Measurements from ENCODE around the gene EDAR.

The EDAR gene

DNA sequence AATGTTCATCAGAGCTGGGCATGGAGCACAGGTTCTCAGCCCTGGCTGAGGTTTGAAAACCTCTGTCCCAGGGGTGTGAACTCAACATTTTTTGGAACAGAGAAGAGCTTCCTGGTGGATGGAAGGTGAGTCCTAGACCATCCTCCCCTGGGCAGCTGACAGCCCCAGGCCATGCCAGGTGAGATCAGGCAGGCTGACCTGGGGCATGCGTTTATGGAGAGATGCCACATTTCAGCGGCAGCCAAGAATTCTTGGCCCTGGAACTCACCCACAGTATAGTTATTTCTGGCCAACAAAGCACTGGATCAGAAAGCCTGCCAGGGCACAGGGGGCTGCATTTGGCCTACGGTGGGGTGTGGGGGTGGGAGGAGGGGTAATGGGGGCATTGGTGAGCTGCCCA, 83.8 kb downstream of the EDAR start:
- in situ Hi-C loops (cut with MboI; ENCODE audit: low sequenced_read_pairs), result no loop called here
- Histone ChIP-seq H3K4me1 (no peaks in the 10 kb centered on the region), H3K9me3 (no peaks in the 10 kb centered on the region), H3K27me3 (ENCODE audit: low read depth) (no peaks in the 10 kb centered on the region), H3K4me3 (no peak overlapping the region), H3K36me3 (replicated peaks) (no peaks in the 10 kb centered on the region)
- DNase-seq (ENCODE audit: low spot score in 2 of 2), result no peak

DNA sequence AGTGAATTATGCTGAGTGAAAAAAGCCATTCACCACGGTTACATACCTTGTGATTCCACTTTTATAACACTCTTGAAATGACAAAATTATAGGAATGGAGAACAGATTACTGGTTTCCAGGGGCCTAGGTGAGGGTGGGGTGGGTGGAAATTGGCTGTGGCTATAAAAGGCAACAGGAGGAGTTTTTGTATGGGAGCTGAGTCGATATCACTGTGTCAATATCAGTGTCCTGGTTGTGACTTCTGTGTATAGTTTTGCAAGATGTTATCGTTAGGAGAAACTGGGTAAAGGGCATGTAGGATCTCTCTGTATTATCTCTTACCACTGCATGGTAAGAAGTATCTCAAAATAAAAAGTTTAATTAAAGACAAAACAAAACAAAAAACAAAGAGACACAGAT, 84.3 kb downstream of the EDAR start:
- Histone ChIP-seq H3K4me3 (no peak overlapping the region), H3K9me3 (no peaks in the 10 kb centered on the region), H3K27me3 (ENCODE audit: low read depth) (no peaks in the 10 kb centered on the region), H3K4me1 (no peaks in the 10 kb centered on the region), H3K36me3 (replicated peaks) (no peaks in the 10 kb centered on the region)
- no peak for DNase-seq (ENCODE audit: low spot score in 2 of 2)
- in situ Hi-C loops (cut with MboI; ENCODE audit: low sequenced_read_pairs), result no loop called here

DNA sequence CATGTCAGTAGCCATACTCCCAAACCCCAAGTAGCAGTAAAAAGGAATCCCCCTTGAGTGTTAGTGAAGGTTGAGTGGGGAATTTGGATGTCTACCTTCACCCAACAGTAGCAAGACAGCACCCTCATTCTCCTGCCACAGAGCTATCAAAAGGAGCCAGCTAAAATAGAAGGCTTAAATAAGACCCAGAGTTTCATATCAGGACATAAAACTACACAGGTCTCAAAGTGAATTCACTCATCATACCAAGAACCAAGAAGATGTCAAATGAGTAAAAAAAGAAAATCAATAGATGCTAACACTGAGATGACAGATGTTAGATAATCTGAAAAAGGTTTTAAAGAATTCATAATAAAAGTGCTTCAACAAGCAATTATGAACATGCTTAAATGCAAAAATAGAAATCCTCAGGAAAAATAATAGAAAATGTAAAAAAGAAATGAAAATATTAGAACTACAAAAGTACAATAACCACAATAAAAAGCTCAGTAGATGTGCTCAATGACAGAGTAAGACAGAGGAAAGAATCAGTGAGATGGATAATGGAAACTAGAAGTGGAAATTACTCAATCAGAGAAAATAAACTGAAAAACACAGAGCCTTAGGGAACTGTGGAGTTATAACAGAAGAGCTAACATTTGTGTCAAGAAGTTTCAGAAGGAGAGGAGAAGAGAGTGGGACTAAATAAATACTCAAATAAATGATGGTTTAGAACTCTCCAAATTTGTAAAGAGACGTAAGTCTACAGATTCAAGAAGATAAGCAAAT, 90.5 kb downstream of the EDAR start:
- H3K27me3 ChIP-seq (ENCODE audit: low read depth), result no peaks in the 10 kb centered on the region
- H3K4me3 ChIP-seq, result no peak overlapping the region
- no peaks in the 10 kb centered on the region for H3K36me3 ChIP-seq (replicated peaks)
- DNase-seq (ENCODE audit: low spot score in 2 of 2), result no peak
- H3K4me1 ChIP-seq, result no peaks in the 10 kb centered on the region
- H3K9me3 ChIP-seq, result no peaks in the 10 kb centered on the region
- in situ Hi-C loops (cut with MboI; ENCODE audit: low sequenced_read_pairs), result no loop called here

DNA sequence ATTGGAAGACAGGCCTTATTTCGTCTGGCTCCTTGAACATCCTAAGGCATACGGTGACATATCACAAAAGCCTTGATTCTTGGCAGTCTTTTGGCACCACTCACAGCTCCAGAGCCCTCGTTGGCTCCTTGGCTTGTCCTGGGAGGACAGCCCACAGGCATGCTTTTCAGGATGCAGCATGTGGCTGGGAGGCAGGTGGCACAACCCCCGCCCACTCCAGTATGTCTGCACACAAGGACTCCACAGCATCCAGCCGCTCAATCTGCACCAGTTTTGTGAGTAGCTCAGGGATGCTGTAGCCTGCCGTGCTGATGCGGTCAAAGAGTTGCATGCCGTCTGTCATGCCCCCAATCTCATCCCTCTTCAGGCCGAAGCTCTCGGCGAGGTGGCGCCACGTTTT, 92.3 kb downstream of the EDAR start:
- H3K36me3 ChIP-seq (replicated peaks), result no peaks in the 10 kb centered on the region
- H3K4me3 ChIP-seq, result no peak overlapping the region
- no peaks in the 10 kb centered on the region for H3K27me3 ChIP-seq (ENCODE audit: low read depth)
- DNase-seq (ENCODE audit: low spot score in 2 of 2), result no peak
- H3K9me3 ChIP-seq, result no peaks in the 10 kb centered on the region
- in situ Hi-C loops (cut with MboI; ENCODE audit: low sequenced_read_pairs), result no loop called here
- no peaks in the 10 kb centered on the region for H3K4me1 ChIP-seq

DNA sequence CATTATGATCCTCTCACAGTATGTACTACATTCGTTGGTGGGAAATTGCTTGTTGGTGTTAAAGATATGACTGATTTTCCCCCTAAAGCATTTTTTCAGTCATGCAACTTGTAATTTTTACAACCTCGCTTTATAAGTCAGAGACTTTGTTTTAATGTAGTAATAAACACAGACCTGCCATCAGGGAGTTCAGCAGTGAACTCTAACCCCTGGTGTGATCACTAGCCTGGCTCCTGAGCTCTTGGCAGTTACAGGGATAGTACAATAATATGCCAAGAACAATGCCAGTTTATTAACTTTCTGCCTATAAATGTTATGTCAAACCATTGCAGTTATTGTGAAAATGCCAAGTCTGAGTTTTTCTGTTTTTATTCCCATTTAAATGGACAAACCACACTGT, 93.8 kb downstream of the EDAR start:
- Histone ChIP-seq H3K27me3 (ENCODE audit: low read depth) (no peaks in the 10 kb centered on the region), H3K9me3 (no peaks in the 10 kb centered on the region), H3K36me3 (replicated peaks) (no peaks in the 10 kb centered on the region), H3K4me3 (no peak overlapping the region), H3K4me1 (no peaks in the 10 kb centered on the region)
- in situ Hi-C loops (cut with MboI; ENCODE audit: low sequenced_read_pairs), result no loop called here
- DNase-seq (ENCODE audit: low spot score in 2 of 2), result no peak

DNA sequence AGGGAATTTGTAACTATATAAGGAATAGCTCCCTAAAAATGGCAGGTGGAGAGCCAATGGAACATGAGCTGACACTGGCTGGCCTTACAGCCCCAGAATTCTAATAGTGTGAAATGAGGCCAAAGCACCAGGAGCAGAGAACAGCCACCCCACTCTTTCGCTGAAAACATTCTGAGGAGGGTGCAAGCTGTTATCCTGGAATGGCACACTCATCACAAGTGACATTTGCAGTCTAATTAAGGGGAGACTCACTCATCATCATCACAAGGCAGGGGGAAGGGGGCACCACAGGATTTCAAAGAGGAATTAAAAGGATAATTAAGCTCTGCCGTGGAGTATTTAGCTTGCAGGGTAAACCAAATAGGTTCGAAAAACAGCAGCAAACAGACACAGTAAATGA, 94.3 kb downstream of the EDAR start:
- Histone ChIP-seq H3K9me3 (no peaks in the 10 kb centered on the region), H3K4me1 (no peaks in the 10 kb centered on the region), H3K27me3 (ENCODE audit: low read depth) (no peaks in the 10 kb centered on the region), H3K4me3 (no peak overlapping the region), H3K36me3 (replicated peaks) (no peaks in the 10 kb centered on the region)
- no peak for DNase-seq (ENCODE audit: low spot score in 2 of 2)
- in situ Hi-C loops (cut with MboI; ENCODE audit: low sequenced_read_pairs), result no loop called here

DNA sequence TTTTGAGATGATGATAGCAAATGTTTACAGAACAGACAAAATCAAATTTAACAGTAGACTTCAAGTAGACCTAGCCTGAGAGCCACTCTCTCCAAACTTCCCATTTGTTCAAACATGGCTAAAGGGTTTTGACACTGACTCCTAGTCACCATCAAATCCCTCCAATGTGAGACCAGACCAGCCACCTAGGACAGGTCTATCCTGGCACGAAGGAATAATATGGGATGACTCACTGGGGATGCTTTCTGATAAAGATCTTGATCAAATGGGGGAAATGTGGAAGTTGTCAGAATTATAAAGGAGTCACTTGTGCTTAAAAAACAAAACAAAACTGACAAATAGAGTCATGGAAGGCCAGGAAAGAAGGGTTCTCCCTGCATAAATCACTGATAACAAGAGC, 95.7 kb downstream of the EDAR start:
- DNase-seq (ENCODE audit: low spot score in 2 of 2), result no peak
- in situ Hi-C loops (cut with MboI; ENCODE audit: low sequenced_read_pairs), result no loop called here

DNA sequence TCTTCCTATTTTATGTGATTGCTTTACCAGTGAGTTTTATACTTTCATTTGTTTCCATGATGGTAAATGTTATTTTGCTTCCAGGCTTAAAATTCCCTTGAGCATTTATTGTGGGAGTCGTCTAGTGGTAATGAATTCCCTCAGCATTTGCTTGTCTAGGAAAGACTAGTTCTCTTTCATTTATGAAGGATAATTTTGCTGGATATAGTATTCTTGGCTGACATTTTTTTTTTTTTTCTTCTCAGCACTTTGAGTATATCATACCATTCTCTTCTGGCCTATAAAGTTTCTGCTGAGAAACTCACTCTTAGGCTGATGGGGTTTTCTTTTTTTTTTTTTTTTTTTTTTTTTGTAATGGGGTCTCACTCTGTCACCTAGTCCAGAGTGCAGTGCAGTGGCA, 99.1 kb downstream of the EDAR start:
- Histone ChIP-seq H3K27me3 (ENCODE audit: low read depth) (no peaks in the 10 kb centered on the region), H3K9me3 (peaks cover 3% of the 10 kb centered on the region; the same call in 1 of the 2 replicates), H3K36me3 (replicated peaks) (no peaks in the 10 kb centered on the region), H3K4me3 (no peak overlapping the region), H3K4me1 (no peaks in the 10 kb centered on the region)
- no peak for DNase-seq (ENCODE audit: low spot score in 2 of 2)
- in situ Hi-C loops (cut with MboI; ENCODE audit: low sequenced_read_pairs), result no loop called here

More for the DNA sequence above, 95.7 kb downstream of the EDAR start:
- H3K4me1 ChIP-seq, result no peaks in the 10 kb centered on the region
- no peak overlapping the region for H3K4me3 ChIP-seq
- no peaks in the 10 kb centered on the region for H3K36me3 ChIP-seq (replicated peaks)
- no peaks in the 10 kb centered on the region for H3K9me3 ChIP-seq
- no peaks in the 10 kb centered on the region for H3K27me3 ChIP-seq (ENCODE audit: low read depth)

DNA sequence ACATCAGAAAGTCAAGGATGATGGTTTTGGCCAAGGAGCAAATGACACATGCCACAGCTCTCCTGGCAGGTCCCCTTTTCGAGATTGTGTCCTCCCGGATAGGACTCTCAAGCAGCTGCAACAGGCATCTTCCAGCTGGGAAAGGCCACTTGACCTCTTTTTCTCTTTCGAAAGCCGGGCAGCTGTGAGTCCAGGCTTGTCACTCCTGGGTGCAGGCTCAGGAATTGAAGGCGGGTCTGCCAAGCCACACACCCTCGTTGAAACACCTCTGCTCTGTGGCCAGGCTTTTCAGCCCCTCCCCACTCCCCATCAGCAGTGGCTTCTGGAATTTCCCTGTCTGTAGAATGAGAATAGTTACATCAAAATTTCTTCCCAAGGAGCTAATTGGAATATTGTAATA, 104.4 kb downstream of the EDAR start:
- in situ Hi-C loops (cut with MboI; ENCODE audit: low sequenced_read_pairs), result no loop called here
- DNase-seq (ENCODE audit: low spot score in 2 of 2), result no peak
- H3K27me3 ChIP-seq (ENCODE audit: low read depth), result no peaks in the 10 kb centered on the region
- H3K4me1 ChIP-seq, result no peaks in the 10 kb centered on the region
- no peak overlapping the region for H3K4me3 ChIP-seq
- H3K9me3 ChIP-seq, result peaks cover 9% of the 10 kb centered on the region
- H3K36me3 ChIP-seq (replicated peaks), result no peaks in the 10 kb centered on the region

DNA sequence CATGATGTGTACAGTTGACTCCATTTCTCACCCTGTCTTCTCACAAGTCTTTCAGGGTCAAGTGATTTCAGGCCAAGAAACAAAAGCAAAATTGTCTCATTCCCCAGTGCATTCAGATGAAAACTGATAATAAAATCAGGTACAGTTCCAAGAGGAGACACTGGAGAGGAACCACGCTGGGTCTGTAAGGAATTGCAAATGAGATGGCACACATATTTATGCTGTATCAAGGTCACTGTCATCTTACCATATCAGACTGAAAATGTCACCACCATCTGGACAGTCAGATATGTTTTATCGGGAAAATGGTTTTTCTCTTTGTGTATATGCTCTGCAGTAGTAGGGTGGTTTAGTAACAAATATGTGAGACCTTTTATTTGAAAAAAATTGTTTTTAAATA, 110.7 kb downstream of the EDAR start:
- Histone ChIP-seq H3K36me3 (replicated peaks) (no peaks in the 10 kb centered on the region; the same call in 1 of the 2 replicates), H3K4me3 (no peak overlapping the region)
- in situ Hi-C loops (cut with MboI; ENCODE audit: low sequenced_read_pairs), result no loop called here

DNA sequence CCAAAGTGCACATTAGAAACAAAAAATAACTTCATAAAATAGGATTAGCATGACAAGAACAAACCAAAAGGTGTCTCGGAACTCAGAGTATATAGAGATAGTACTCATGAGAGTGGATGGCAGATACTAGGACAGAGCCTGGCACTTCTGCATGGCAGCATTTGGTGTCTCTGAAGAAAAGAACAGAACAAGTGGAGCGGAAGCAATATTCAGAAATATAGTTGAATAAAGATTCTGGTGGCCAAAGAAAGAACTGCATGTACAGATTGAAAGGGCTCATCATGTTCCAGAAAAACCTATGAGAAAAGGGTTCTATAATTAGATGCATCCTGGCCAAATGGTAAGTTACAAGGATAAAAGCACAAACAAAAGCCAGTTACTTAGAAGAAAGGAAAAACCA, 111.5 kb downstream of the EDAR start:
- in situ Hi-C loops (cut with MboI; ENCODE audit: low sequenced_read_pairs), result no loop called here
- no peaks in the 10 kb centered on the region for H3K4me1 ChIP-seq
- no peak for DNase-seq (ENCODE audit: low spot score in 2 of 2)
- peaks cover 6% of the 10 kb centered on the region for H3K9me3 ChIP-seq
- no peaks in the 10 kb centered on the region; the same call in 1 of the 2 replicates for H3K36me3 ChIP-seq (replicated peaks)
- no peak overlapping the region for H3K4me3 ChIP-seq
- H3K27me3 ChIP-seq (ENCODE audit: low read depth), result no peaks in the 10 kb centered on the region

More for the DNA sequence above, 110.7 kb downstream of the EDAR start:
- Histone ChIP-seq H3K27me3 (ENCODE audit: low read depth) (no peaks in the 10 kb centered on the region), H3K9me3 (peaks cover 6% of the 10 kb centered on the region), H3K4me1 (no peaks in the 10 kb centered on the region)
- DNase-seq (ENCODE audit: low spot score in 2 of 2), result no peak

DNA sequence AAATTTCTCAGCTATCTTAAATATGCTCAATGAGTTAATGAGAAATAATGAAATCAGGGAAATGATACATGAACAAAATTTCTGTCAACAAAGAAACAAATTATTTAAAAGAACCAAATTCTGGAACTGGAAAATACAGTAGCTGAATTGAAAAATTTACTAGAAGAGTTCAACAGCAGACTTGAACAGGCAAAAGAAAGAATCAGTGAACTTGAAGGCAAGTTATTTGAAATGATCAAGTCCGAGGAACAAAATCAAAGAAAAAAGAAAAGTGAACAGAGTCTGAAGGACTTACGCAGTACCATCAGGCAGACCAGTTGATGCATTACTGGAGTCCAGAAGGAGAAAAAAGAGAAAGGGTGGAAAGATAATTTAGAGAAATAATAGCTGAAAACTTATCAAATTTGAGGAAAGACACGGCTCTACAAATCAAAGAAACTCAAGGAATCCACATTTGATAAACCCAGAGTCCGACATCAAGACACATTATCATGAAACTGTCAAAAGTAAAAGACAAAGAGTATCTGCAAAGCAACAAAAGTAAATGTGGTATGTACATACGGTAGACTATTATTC, 118.9 kb downstream of the EDAR start:
- H3K27me3 ChIP-seq (ENCODE audit: low read depth), result no peaks in the 10 kb centered on the region
- H3K9me3 ChIP-seq, result no peaks in the 10 kb centered on the region
- H3K4me1 ChIP-seq, result peaks cover 7% of the 10 kb centered on the region
- no peak for DNase-seq (ENCODE audit: low spot score in 2 of 2)
- H3K36me3 ChIP-seq (replicated peaks), result peaks cover 3% of the 10 kb centered on the region
- in situ Hi-C loops (cut with MboI; ENCODE audit: low sequenced_read_pairs), result no loop called here
- no peak overlapping the region for H3K4me3 ChIP-seq

DNA sequence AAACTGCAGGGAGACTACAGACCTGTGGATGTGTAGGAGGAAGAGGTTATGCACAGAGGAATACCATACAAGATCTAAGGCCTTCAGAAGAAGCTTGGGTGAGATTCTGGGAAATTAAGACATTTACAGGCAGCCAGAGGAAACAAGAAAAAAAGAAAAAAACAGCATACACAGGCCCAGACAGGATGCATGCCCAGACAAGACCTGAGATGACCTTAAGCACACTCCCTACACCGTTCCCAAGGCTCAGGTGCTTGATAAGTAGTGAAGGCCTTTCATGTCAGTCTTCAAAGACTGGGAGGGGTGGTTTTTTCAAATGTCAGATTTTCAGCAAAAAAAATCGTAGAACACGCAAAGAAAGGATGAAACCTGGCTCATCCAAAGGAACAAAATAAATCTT, 119.5 kb downstream of the EDAR start:
- H3K36me3 ChIP-seq (replicated peaks), result peaks cover 3% of the 10 kb centered on the region
- H3K4me3 ChIP-seq, result no peak overlapping the region
- in situ Hi-C loops (cut with MboI; ENCODE audit: low sequenced_read_pairs), result no loop called here
- DNase-seq (ENCODE audit: low spot score in 2 of 2), result no peak
- peaks cover 7% of the 10 kb centered on the region for H3K4me1 ChIP-seq
- H3K27me3 ChIP-seq (ENCODE audit: low read depth), result no peaks in the 10 kb centered on the region
- H3K9me3 ChIP-seq, result no peaks in the 10 kb centered on the region

DNA sequence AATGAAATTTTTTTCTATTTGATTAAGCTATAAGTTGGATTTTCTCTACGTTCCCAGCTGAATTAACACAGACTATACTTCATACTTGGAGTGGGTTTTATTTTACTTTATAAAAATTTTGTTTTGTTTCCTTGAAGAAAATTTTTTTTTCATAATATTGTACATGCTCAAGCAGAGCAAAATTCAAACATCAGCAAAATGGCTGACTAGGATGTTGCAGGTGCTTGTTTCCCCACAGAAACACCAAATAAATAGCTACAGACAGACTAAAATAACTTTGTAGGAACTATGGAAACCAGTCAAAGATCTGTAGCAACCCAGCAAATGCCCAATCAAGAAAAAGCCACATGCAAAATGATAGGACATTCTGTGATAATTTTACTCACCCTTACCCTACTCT, 120.1 kb downstream of the EDAR start:
- Histone ChIP-seq H3K4me3 (no peak overlapping the region), H3K9me3 (no peaks in the 10 kb centered on the region), H3K4me1 (peaks cover 7% of the 10 kb centered on the region), H3K27me3 (ENCODE audit: low read depth) (no peaks in the 10 kb centered on the region), H3K36me3 (replicated peaks) (peaks cover 3% of the 10 kb centered on the region; the same call in 1 of the 2 replicates)
- in situ Hi-C loops (cut with MboI; ENCODE audit: low sequenced_read_pairs), result no loop called here
- DNase-seq (ENCODE audit: low spot score in 2 of 2), result no peak
